ENCODE measurements around the gene PLAAT1.

PLAAT1 gene

GRCh38 chr3:193253986-193254660 lies 13.1 kb downstream of the PLAAT1 start:
- no peak for DNase-seq (ENCODE audit: low spot score)

GRCh38 chr3:193261970-193262369 lies 20.9 kb downstream of the PLAAT1 start:
- DNase-seq (ENCODE audit: low spot score): no peak

- DNase-seq (ENCODE audit: low spot score): no peak
Measured at GRCh38 chr3:193262707-193263106, 21.7 kb downstream of the PLAAT1 start.

GRCh38 chr3:193269343-193270028 lies 28.5 kb downstream of the PLAAT1 start:
- DNase-seq (ENCODE audit: low spot score): no peak

- no peak for DNase-seq (ENCODE audit: low spot score)
Measured at GRCh38 chr3:193270451-193270850, 29.4 kb downstream of the PLAAT1 start.

- DNase-seq (ENCODE audit: low spot score): no peak
Measured at GRCh38 chr3:193271101-193271840, 30.2 kb downstream of the PLAAT1 start.

GRCh38 chr3:193292386-193292785 lies 51.4 kb downstream of the PLAAT1 start:
- no peak for DNase-seq (ENCODE audit: low spot score)

GRCh38 chr3:193295985-193296384 lies 55.0 kb downstream of the PLAAT1 start:
- no peak for DNase-seq (ENCODE audit: low spot score)

- DNase-seq (ENCODE audit: low spot score): no peak
Measured at GRCh38 chr3:193297421-193297820, 56.4 kb downstream of the PLAAT1 start.

GRCh38 chr3:193301433-193301832 lies 60.4 kb downstream of the PLAAT1 start:
- no peak for DNase-seq (ENCODE audit: low spot score)

- no peak for DNase-seq (ENCODE audit: low spot score)
Measured at GRCh38 chr3:193305356-193305755, 64.3 kb downstream of the PLAAT1 start.

GRCh38 chr3:193310914-193311723 lies 70.1 kb downstream of the PLAAT1 start:
- no peak for DNase-seq (ENCODE audit: low spot score)

GRCh38 chr3:193313061-193313958 lies 72.3 kb downstream of the PLAAT1 start:
- DNase-seq (ENCODE audit: low spot score): no peak

- DNase-seq (ENCODE audit: low spot score): no peak
Measured at GRCh38 chr3:193314161-193314560, 73.1 kb downstream of the PLAAT1 start.

GRCh38 chr3:193317682-193318300 lies 76.8 kb downstream of the PLAAT1 start:
- DNase-seq (ENCODE audit: low spot score): no peak

All from SK-N-DZ (cell line).